ENCODE measurements around the gene TBC1D19. TPM values are rescaled to one million over a fixed set of nuclear protein-coding genes. Genes with fewer than 3 reads are reported as not detected.

TBC1D19 gene
- total and polyA plus RNA-seq, 9 of the 15 experiments (the other 6 are each of a cell fraction or from before 2014, with no cell fraction given), result 0.73 to 5.6 (median 3.7) TPM

- TF ChIP-seq PBX2 (CRISPR knock-in tag; IDR thresholded peaks at IDR 0.05; ENCODE audit: low read depth) (no peak), PBX2 (tag; conservative IDR thresholded peaks at IDR 0.05; ENCODE audit: low read depth) (peak; percentile 63), GABPB2 (CRISPR knock-in tag; conservative IDR thresholded peaks at IDR 0.05) (no peak), TEAD4 (IDR thresholded peaks at IDR 0.05; ENCODE audit: low read length) (peak; percentile 39), TEAD4 (CRISPR knock-in tag; IDR thresholded peaks at IDR 0.05; ENCODE audit: borderline replicate concordance) (no peak), GTF2F1 (IDR thresholded peaks at IDR 0.05; ENCODE audit: low read depth, low read length) (no peak), MIER1 (IDR thresholded peaks at IDR 0.05; ENCODE audit: low read depth) (no peak), RBBP5 (IDR thresholded peaks at IDR 0.05; ENCODE audit: borderline replicate concordance, insufficient read depth, low read length, poor library complexity, severe bottlenecking) (no peak), HEY1 (CRISPR knock-in tag; IDR thresholded peaks at IDR 0.05; ENCODE audit: borderline replicate concordance) (no peak), FOXJ3 (CRISPR knock-in tag; IDR thresholded peaks at IDR 0.05) (no peak), TEAD1 (CRISPR knock-in tag; IDR thresholded peaks at IDR 0.05) (peak; percentile 44 to 68; a peak in 1 of 4 replicates), ARID2 (IDR thresholded peaks at IDR 0.05) (no peak), ZBTB1 (CRISPR knock-in tag; IDR thresholded peaks at IDR 0.05; ENCODE audit: borderline replicate concordance, low read depth) (no peak)
- TF ChIP-seq, protein P1, sequence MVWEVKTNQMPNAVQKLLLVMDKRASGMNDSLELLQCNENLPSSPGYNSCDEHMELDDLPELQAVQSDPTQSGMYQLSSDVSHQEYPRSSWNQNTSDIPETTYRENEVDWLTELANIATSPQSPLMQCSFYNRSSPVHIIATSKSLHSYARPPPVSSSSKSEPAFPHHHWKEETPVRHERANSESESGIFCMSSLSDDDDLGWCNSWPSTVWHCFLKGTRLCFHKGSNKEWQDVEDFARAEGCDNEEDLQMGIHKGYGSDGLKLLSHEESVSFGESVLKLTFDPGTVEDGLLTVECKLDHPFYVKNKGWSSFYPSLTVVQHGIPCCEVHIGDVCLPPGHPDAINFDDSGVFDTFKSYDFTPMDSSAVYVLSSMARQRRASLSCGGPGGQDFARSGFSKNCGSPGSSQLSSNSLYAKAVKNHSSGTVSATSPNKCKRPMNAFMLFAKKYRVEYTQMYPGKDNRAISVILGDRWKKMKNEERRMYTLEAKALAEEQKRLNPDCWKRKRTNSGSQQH (CRISPR knock-in tag; IDR thresholded peaks at IDR 0.05), result no peak
- TF ChIP-seq, protein P2, sequence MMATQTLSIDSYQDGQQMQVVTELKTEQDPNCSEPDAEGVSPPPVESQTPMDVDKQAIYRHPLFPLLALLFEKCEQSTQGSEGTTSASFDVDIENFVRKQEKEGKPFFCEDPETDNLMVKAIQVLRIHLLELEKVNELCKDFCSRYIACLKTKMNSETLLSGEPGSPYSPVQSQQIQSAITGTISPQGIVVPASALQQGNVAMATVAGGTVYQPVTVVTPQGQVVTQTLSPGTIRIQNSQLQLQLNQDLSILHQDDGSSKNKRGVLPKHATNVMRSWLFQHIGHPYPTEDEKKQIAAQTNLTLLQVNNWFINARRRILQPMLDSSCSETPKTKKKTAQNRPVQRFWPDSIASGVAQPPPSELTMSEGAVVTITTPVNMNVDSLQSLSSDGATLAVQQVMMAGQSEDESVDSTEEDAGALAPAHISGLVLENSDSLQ (IDR thresholded peaks at IDR 0.05), result peak; percentile 67
Observed at GRCh38 chr4:26576231-26576739, 7.6 kb upstream of the TBC1D19 start (continued).
